Liver (tissue), 9 donors: ENCODE measurements around the gene PIP4K2C. TPM values are rescaled to one million over a fixed set of nuclear protein-coding genes. Genes with fewer than 3 reads are reported as not detected.
"Not testable (repeated sequence)": the region's sequence is repeated elsewhere in the genome, so short reads cannot be mapped to it uniquely, and the experiment has no call there.

Experiments used
- DNase-seq: peaks from one replicate; pipeline ENCODE4 v3.0.0-alpha.2; 2017; ENCODE audit warnings: low spot score
- H3K27ac ChIP-seq, 2 donors: one replicate each; pipeline ENCODE4 v1.7.0; 2013; ENCODE audit warnings: inconsistent platforms in 2 of 2, low read length in 2 of 2, control low read depth in 1 of 2, low read depth in 1 of 2, mild to moderate bottlenecking in 1 of 2
- H3K27me3 ChIP-seq, 4 donors: one replicate each; pipeline versions ENCODE4 v1.6.1 to v1.7.0; 2013; ENCODE audit warnings: low read length in 3 of 4, inconsistent platforms in 1 of 4, mild to moderate bottlenecking in 1 of 4, moderate library complexity in 1 of 4; ENCODE audit not compliant: control insufficient read depth in 4 of 4, insufficient read depth in 4 of 4
- H3K36me3 ChIP-seq, 4 donors: one replicate each; pipeline versions ENCODE4 v1.6.1 to v1.7.0; 2013; ENCODE audit warnings: low read length in 3 of 4, mild to moderate bottlenecking in 3 of 4, low read depth in 1 of 4, moderate library complexity in 1 of 4; ENCODE audit not compliant: control insufficient read depth in 4 of 4, insufficient read depth in 3 of 4
- H3K4me1 ChIP-seq, 4 donors: one replicate each; pipeline versions ENCODE4 v1.6.1 to v1.7.0; 2013; ENCODE audit warnings: low read length in 3 of 4, mild to moderate bottlenecking in 3 of 4, moderate library complexity in 1 of 4; ENCODE audit not compliant: control insufficient read depth in 4 of 4, insufficient read depth in 4 of 4
- H3K4me3 ChIP-seq, 3 donors: one replicate each; pipeline versions ENCODE4 v1.6.1 to v1.7.0; 2013; ENCODE audit warnings: low read length in 3 of 3, control low read depth in 1 of 3, low read depth in 1 of 3, mild to moderate bottlenecking in 1 of 3
- H3K9ac ChIP-seq, 2 donors: one replicate each; pipeline ENCODE4 v1.7.0; 2013; ENCODE audit warnings: low read length in 2 of 2, mild to moderate bottlenecking in 2 of 2, moderate library complexity in 2 of 2, control low read depth in 1 of 2, low read depth in 1 of 2
- H3K9me3 ChIP-seq, 4 donors: one replicate each; pipeline versions ENCODE4 v1.6.1 to v1.7.0; 2013; ENCODE audit warnings: low read length in 3 of 4; ENCODE audit not compliant: control insufficient read depth in 4 of 4
- ATF3 ChIP-seq: IDR thresholded peaks from 2 replicates; pipeline ENCODE4 v1.6.1; 2016; ENCODE audit warnings: antibody characterized with exemption
- CTCF ChIP-seq: fragments of 150-350 bp; IDR thresholded peaks from 2 replicates; pipeline ENCODE4 v1.5.1; 2017; ENCODE audit warnings: improper control_type of control experiment, low read depth, low read length; ENCODE audit not compliant: missing input control
- EGR1 ChIP-seq, 2 donors: IDR thresholded peaks; 2 replicates each; pipeline ENCODE4 v1.6.1; 2016 to 2018; ENCODE audit warnings: antibody characterized with exemption in 2 of 2, low read depth in 2 of 2
- FOXA1 ChIP-seq: IDR thresholded peaks from 2 replicates; pipeline ENCODE4 v1.6.1; 2016; ENCODE audit warnings: antibody characterized with exemption
- FOXA2 ChIP-seq: IDR thresholded peaks from 2 replicates; pipeline ENCODE4 v1.6.1; 2016; ENCODE audit warnings: antibody characterized with exemption
- GABPA ChIP-seq, 2 donors: IDR thresholded peaks in 1 of 2; conservative IDR thresholded peaks in 1 of 2; 2 replicates each; pipeline ENCODE4 v1.6.1; 2016; ENCODE audit warnings: antibody characterized with exemption in 2 of 2, mild to moderate bottlenecking in 1 of 2, moderate library complexity in 1 of 2
- HNF4A ChIP-seq, 2 donors: conservative IDR thresholded peaks; 2 replicates each; pipeline ENCODE4 v1.6.1; 2016; ENCODE audit warnings: antibody characterized with exemption in 2 of 2, mild to moderate bottlenecking in 2 of 2
- HNF4G ChIP-seq: IDR thresholded peaks from 2 replicates; pipeline ENCODE4 v1.6.1; 2016; ENCODE audit warnings: antibody characterized with exemption
- JUND ChIP-seq, 2 donors: IDR thresholded peaks; 2 replicates each; pipeline ENCODE4 v1.6.1; 2016; ENCODE audit warnings: antibody characterized with exemption in 2 of 2
- MAX ChIP-seq: IDR thresholded peaks from 2 replicates; pipeline ENCODE4 v1.6.1; 2016; ENCODE audit warnings: antibody characterized with exemption
- NR2F2 ChIP-seq: IDR thresholded peaks from 2 replicates; pipeline ENCODE4 v1.6.1; 2016; ENCODE audit warnings: antibody characterized with exemption
- RAD21 ChIP-seq, 2 donors: IDR thresholded peaks; 2 replicates each; pipeline ENCODE4 v1.6.1; 2016; ENCODE audit warnings: antibody characterized with exemption in 2 of 2, mild to moderate bottlenecking in 2 of 2
- REST ChIP-seq: IDR thresholded peaks from 2 replicates; pipeline ENCODE4 v1.6.1; 2016; ENCODE audit warnings: antibody characterized with exemption, mild to moderate bottlenecking
- RXRA ChIP-seq, 2 donors: IDR thresholded peaks; 2 replicates each; pipeline ENCODE4 v1.6.1; 2017 to 2018; ENCODE audit warnings: antibody characterized with exemption in 2 of 2, mild to moderate bottlenecking in 1 of 2
- SP1 ChIP-seq: IDR thresholded peaks from 2 replicates; pipeline ENCODE4 v1.6.1; 2018; ENCODE audit warnings: antibody characterized with exemption, mild to moderate bottlenecking
- TAF1 ChIP-seq: conservative IDR thresholded peaks from 2 replicates; pipeline ENCODE4 v1.6.1; 2016; ENCODE audit warnings: antibody characterized with exemption, mild to moderate bottlenecking
- YY1 ChIP-seq: IDR thresholded peaks from 2 replicates; pipeline ENCODE4 v1.6.1; 2016; ENCODE audit warnings: antibody characterized with exemption, mild to moderate bottlenecking
- WGBS: extraction: QIAGEN DNeasy Blood & Tissue Kit; methylation state at CpG from one replicate; pipeline ENCODE4 v1.1.7; 2013; 5-methylcytosine and 5-hydroxymethylcytosine counted together
- polyA plus RNA-seq, 2 donors: library from polyadenylated mRNA; stranded (reverse) in 1 of 2; unstranded in 1 of 2; fragments of 200-250 nt in 1 of 2; fragments of >200 nt in 1 of 2; fragmentation: Nextera tagmentation in 1 of 2; extraction: Ambion mirVana in 1 of 2; gene quantifications; one replicate each; pipeline versions ENCODE4 v1.2.1 to v1.2.3, GENCODE V29; 2013 to 2015
- total RNA-seq, 2 donors: library from RNA; depleted of rRNA; stranded (reverse); fragments of >200 nt; gene quantifications; one replicate each; pipeline ENCODE4 v1.2.3, GENCODE V29; 2014
- TF ChIP-seq, protein P1 (sequence below): IDR thresholded peaks from 2 replicates; pipeline ENCODE4 v1.6.1; 2016; ENCODE audit warnings: antibody characterized with exemption
- donor health status: healthy.
- donor health status: healthy.
- donor health status: healthy.
- donor health status: healthy.
- donor health status: healthy.

PIP4K2C gene
- total and polyA plus RNA-seq, 4 donors = 6.5 to 11.9 (median 9.4) TPM

DNA sequence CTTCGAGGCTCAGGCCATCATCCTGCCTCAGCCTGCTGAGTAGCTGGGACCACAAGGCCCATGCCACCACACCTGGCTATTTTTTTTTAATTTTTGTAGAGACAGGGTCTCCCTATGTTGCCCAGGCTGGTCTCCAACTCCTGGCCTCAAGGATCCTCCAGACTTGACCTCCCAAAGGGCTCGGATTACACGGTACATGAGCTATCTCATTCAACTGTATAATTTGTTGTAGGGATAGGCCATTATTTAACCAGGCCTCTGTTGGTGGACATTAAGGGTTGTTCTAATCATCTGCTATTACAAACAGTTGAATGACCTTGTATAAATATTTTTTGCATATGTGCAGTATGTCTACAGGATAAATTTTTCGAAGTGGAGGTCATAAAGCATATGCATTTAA, 32.1 kb upstream of the PIP4K2C start:
- H3K4me1 ChIP-seq = no peaks in the 10 kb centered on the region
- WGBS = 83% methylated on average over 4 of the region's 4 CpGs
- H3K27me3 ChIP-seq = no peaks in the 10 kb centered on the region
- no peak overlapping the region for H3K9ac ChIP-seq
- TF ChIP-seq TAF1 (no peak), FOXA1 (no peak), GABPA (IDR thresholded peaks at IDR 0.05 in 1 of 2, conservative IDR thresholded peaks at IDR 0.05 in 1 of 2) (no peak), SP1 (no peak), ATF3 (no peak), NR2F2 (no peak)
- TF ChIP-seq, protein P1, sequence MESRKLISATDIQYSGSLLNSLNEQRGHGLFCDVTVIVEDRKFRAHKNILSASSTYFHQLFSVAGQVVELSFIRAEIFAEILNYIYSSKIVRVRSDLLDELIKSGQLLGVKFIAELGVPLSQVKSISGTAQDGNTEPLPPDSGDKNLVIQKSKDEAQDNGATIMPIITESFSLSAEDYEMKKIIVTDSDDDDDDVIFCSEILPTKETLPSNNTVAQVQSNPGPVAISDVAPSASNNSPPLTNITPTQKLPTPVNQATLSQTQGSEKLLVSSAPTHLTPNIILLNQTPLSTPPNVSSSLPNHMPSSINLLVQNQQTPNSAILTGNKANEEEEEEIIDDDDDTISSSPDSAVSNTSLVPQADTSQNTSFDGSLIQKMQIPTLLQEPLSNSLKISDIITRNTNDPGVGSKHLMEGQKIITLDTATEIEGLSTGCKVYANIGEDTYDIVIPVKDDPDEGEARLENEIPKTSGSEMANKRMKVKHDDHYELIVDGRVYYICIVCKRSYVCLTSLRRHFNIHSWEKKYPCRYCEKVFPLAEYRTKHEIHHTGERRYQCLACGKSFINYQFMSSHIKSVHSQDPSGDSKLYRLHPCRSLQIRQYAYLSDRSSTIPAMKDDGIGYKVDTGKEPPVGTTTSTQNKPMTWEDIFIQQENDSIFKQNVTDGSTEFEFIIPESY = no peak
- no peaks in the 10 kb centered on the region for H3K9me3 ChIP-seq
- no peak overlapping the region for H3K4me3 ChIP-seq
- no peak for DNase-seq
- H3K36me3 ChIP-seq = no peaks in the 10 kb centered on the region
- H3K27ac ChIP-seq = no peak overlapping the region

DNA sequence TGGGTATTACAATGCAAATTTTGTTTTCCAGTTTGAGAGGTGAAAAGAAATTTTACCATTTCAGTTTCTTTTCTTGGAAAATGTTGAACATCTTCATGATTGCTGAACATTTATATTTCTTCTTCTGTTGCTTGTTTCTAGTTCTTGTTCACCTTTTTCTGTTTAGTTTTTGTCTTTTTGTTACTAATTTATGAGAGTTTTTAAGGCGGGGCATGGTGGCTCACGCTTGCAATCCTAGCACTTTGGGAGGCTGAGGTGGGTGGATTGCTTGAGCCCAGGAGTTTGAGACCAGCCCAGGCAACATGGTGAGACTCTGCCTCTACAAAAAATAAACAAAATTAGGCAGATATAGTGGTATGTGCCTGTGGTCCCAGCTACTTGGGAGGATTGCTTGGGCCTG, 30.5 kb upstream of the PIP4K2C start:
- H3K9me3 ChIP-seq = no peaks in the 10 kb centered on the region
- H3K4me3 ChIP-seq = no peak overlapping the region
- no peaks in the 10 kb centered on the region for H3K36me3 ChIP-seq
- H3K27ac ChIP-seq = no peak overlapping the region
- TF ChIP-seq MAX (no peak), YY1 (no peak), REST (no peak), HNF4G (no peak), SP1 (no peak), JUND (IDR thresholded peaks at IDR 0.05) (no peak), CTCF (no peak), EGR1 (IDR thresholded peaks at IDR 0.05; ENCODE audit: low read depth in 2 of 2) (no peak), HNF4A (conservative IDR thresholded peaks at IDR 0.05) (no peak), RXRA (IDR thresholded peaks at IDR 0.05) (no peak), FOXA2 (no peak), RAD21 (IDR thresholded peaks at IDR 0.05) (no peak), GABPA (IDR thresholded peaks at IDR 0.05 in 1 of 2, conservative IDR thresholded peaks at IDR 0.05 in 1 of 2) (no peak), FOXA1 (no peak), ATF3 (no peak), NR2F2 (no peak)
- TF ChIP-seq, protein P1 = no peak
- H3K4me1 ChIP-seq = no peaks in the 10 kb centered on the region
- WGBS = 95% methylated on average over 2 of the region's 2 CpGs
- DNase-seq = no peak
- H3K27me3 ChIP-seq = peaks cover 0 to 3% (median 0%) of the 10 kb centered on the region in 4 donors
- H3K9ac ChIP-seq = no peak overlapping the region

- H3K9ac ChIP-seq, DNase-seq, H3K36me3 ChIP-seq, H3K27ac ChIP-seq, H3K9me3 ChIP-seq, H3K4me3 ChIP-seq, H3K27me3 ChIP-seq, H3K4me1 ChIP-seq: not testable (repeated sequence)
- WGBS = 74% methylated on average over 1 of the region's 1 CpG
Observed at GRCh38 chr12:57561117-57561516, 29.9 kb upstream of the PIP4K2C start.
